Activated CD4-positive, alpha-beta T cell treated with anti-CD3 and anti-CD28 coated beads for 24 hours (primary cell): ENCODE data around the gene RAB27A.
"Not testable (repeated sequence)": the region's sequence is repeated elsewhere in the genome, so short reads cannot be mapped to it uniquely, and the experiment has no call there.

Source experiments
- DNase-seq, 2 donors: peaks; one replicate each; pipeline ENCODE4 v3.0.0-alpha.2; 2020; ENCODE audit warnings: low read depth in 2 of 2

The RAB27A gene

DNA sequence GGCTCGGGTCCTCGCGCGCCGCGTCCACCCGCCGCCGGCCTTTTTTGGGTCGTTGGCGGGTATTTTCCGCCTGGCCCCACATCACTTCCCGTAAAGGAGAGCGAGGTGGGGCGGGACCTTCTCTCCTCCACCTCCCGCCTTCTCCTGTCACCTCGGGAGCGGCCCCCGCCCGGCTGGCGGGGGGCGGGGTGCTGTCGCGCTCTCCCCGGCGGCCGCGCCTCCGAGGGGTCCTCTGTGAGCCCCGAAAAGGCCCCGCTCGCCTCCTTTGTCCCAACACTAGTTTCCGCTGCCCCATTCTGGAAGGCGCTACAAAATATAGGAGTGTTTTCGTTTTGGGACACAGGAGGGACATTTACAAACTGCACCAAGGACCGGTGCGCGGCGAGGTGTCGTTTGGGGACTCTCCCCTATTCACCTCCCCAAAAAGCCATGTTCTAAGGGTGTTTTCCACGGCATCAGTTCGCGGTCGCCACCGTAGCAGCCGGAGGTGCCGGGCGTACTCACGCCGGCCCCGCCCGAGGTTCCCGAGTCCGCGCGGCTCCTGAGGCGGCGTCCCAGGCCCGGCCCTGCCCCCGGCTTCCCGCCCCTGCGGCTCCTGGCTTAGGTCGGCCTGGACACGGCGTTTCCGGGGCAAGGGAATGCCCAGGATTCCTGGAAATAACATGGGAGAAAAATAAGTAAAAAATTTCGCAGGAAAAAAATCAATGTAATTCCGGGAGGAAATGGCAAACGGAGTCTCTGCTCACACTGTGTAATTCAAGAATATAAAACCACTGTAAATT is at the start of gene RAB27A:
Gene RAB27A, minus strand, starts transcription at position 68 of the 782 bp plus-strand sequence. CDS start 54,879 bp downstream, outside the sequence.
- DNase-seq, result peak; percentile 68 to 76

DNA sequence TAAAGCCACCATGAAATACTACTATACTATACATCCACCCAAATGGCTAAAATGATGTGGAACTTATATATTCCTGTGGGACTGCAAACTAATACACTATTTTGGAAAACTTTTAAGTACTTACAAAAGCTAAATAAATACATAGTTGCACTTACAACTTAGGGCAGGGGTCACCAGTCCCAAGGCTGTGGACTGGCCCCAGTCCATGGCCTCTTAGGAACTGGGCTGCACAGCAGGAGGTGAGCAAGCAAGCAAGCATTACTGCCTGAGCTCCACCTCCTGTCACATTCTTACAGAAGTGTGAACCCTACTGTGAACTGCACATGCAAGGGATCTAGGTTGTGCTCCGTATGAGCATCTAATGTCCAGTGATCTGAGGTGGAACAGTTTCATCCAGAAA is 47.5 kb upstream of the RAB27A start:
- no peak for DNase-seq

DNA sequence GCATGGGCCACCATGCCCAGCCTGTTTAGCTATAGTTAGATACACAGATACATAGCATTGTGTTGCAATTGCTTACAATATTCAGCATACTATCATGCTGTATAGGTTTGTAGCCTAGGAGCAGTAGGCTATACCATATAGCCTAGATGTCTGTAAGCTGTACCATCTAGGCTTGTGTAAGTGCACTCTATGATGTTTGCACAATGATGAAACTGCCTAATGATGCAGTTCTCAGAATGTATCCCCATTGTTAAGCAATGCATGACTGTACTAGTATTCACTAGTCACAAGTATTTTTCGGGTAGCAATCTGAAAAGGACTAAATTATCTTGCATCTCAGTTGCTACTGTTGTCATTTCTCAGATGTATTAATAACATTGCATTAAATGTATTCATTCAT is 45.4 kb upstream of the RAB27A start:
- no peak for DNase-seq

DNA sequence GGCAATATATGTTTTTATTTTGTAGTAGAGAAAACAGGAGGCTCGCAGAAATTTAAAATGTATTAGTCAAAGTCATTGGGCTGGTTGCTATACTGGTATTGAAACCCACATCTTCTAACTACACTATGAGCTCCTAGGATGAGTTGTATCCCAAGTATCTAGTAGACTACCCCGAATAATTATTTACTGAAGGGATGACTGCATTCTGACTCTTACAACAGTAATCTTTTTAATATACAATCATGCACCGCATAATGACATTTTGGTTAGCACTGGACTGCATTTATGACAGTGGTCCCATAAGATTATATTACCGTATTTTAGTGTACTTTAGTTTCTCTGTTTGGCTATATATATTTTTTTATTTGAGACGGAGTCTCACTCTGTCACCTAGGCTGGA is 44.8 kb upstream of the RAB27A start:
- DNase-seq, result no peak

DNA sequence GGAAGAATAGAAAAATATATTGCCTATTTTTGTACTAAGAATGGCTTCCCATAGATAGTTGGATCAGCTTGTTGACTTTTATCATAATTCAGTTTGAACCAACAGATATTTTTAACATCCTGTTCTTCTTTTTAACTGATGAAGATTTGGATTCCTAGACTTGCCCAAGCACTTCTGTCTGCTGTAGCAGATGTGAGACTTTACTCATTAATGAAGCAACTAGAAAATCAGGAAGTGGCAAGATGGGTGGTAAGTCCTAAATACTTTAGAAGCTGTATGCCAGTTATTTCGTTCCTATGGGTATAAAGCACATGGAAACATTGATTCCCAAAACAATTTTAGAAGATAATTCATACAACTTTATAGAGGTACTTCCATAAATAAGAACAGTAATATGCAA is 37.8 kb upstream of the RAB27A start:
- no peak for DNase-seq

DNA sequence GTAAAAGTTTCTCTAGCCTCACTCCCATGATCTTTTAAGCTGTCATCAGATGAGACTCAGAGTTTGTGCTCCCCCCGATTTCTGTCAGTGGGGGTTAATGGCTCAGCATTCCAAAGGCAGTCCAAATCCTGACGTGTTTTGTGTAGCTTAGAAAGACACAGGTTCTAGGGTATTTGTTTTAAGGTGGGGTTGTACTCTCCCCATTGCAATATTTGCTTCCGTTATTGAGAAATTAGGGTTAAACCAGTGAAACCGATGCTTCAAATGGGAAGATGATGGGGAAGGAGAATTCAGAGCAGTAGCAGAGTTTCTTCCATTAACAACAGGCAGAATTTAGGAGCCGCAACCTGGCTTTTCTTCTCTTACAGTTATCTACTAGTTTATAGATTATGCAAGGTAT is 32.9 kb upstream of the RAB27A start:
- no peak for DNase-seq

DNA sequence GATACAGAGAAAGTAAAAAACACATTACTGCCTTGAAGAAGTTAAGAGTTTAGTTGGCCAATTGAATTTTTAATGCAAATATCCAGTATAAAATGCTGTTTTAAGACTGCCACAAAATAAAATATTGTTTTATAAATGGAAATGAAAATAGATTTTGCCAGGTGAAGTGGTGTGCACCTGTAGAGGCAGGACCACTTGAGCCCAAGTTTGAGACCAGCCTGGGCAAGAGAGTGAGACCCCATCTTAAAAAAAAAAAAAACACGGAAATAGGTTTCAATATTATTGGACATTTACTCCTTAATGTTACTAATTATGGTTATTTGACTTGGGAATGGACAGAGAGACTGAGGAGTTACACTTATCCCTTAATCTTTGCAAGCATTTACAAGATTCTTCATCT is 31.4 kb upstream of the RAB27A start:
- no peak for DNase-seq

DNA sequence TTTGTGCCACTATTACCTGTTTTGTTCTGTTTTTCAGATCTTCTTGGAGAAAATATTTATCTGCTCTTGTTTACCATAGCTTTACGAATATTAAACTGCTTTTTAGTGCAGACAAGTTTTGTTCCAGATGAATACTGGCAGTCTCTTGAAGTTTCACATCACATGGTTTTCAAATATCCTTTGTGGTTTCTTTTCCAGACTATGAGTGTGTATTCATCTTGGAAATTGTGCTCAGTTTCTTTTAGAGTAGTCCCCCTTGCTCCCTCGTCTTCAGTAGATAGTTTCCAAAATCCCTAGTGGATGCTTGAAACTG is 30.6 kb upstream of the RAB27A start:
- DNase-seq, result no peak

DNA sequence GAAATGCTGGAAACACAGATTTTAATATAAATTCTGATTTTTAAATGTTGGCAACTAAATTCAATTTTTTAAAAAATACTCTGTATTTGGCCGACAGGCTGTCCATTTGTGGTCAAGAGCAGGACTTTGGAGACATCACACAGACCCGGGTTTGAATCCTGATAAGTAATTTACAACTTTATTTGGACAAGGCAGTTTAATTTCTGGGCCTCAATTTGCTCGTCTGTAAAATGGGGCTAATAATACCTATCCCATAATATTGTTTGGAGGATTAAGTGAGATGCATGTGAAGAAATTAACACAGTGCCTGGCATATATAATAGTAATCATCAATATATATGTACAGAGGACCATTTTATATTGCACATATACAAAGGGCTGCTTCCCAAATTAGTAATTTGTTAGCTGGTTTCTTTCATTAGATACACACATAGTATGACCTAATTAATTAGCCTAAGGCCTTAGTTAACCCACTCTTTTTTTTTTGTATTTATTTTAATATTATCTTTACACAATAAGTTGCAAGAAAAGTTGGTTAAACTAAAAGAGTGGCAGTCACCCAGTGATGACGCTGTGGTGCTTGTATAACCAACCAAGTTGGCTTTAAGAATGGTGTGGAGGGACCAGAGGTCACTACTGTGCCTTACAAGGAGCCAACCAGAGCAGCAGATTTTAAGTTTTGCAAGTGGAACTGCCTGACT is 30.1 kb upstream of the RAB27A start:
- no peak for DNase-seq

DNA sequence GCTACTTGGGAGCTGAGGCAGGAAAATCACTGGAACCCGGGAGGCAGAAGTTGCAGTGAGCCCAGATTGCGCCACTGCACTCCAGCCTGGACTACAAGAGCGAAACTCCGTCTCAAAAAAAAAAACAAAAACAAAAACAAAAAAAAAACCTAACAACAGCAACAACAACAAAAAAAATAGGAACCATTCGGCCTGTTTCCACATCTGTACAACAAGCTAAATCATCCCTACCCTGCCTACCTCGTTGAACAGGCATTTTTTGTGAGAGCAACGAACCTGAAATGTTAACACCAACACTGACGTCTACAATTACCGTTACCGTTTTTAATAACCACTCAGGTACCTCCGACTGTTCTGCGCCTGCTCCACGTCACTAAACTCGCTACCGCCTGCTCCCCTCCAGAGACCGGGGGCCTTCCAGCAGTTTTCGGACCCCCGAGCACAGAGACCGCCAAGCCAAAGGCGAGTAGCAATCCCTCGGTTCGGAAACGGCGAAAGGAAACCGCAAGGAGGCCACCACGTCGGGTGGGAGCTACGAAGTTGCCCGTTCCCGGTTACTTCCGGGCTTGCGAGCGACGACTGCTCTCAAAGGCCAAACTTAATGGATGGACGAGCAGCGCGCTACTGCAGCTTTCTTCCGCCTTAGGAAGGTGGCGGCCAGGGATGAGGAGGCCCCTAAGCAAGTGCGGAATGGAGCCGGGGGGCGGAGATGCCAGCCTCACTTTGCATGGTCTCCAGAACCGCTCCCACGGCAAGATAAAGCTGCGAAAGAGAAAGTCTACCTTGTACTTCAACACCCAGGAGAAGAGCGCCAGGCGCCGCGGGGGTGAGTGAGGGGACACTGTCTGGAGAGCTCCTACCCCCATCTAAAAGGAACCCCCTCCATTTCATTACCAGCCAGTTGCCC is 29.2 kb upstream of the RAB27A start, which contains the start of the genes PIGB and PIGBOS1:
Gene PIGB, plus strand, starts transcription at position 635 of the 907 bp plus-strand sequence. Its CDS starts 29 bp downstream, at position 664.
Gene PIGBOS1, minus strand, starts transcription at position 536 of the 907 bp plus-strand sequence. CDS start 1,331 bp downstream, outside the sequence.
- DNase-seq, result peak; percentile 56 to 60

DNA sequence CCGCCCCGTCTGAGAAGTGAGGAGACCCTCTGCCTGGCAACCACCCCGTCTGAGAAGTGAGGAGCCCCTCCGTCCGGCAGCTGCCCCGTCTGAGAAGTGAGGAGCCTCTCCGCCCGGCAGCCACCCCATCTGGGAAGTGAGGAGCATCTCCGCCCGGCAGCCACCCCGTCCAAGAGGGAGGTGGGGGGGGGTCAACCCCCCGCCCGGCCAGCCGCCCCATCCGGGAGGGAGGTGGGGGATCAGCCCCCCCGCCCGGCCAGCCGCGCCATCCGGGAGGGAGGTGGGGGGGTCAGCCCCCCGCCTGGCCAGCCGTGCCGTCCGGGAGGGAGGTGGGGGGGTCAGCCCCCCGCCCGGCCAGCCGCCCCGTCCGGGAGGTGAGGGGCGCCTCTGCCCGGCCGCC is 13.2 kb upstream of the RAB27A start:
- DNase-seq, result not testable (repeated sequence)

DNA sequence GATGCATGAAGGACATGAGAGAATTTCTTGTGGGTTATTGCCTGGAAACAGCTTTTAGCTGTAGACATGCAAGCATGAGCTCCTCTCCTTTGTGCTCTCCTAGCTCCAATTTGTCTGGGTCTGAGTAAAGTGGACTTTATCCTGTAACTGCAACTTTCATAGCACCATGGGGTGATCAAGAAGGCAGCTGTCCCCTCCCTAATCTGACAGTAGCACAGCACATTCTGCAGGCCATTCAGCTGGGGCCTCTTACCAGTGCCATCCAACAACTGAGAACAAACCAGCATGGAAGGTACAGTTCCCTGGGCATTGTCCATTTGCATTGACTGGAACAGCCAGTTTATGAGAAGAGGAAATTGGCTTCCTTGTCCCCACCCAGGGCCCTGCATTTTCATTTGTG is 7.7 kb upstream of the RAB27A start:
- no peak for DNase-seq

DNA sequence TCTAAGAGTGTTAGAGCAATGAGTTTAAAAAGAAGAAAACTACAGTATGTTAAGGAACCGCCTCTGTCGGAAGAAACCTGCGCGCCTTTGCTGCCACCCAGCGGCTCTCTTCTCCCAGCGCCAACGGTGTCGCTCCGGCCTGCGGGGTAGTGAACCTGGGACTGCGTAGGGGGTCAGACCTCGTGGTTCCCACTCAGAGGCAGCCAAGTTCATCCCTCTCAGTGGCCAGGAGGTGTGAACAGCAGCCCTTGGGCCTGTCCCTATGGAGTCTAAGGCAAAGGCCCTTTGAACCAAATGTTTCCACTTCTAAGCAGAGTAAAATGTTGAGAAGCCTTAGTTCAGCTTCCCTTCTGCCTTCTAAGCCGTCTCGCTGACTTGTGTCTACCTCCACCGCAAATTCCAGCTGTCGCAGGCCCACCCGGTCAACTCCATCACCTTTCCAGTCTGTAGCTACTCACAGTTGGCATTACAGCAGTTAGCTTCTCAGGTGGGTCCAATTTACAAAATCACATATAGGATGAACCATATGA is 980 bp upstream of the RAB27A start:
- DNase-seq, result peak; percentile 71 to 82

DNA sequence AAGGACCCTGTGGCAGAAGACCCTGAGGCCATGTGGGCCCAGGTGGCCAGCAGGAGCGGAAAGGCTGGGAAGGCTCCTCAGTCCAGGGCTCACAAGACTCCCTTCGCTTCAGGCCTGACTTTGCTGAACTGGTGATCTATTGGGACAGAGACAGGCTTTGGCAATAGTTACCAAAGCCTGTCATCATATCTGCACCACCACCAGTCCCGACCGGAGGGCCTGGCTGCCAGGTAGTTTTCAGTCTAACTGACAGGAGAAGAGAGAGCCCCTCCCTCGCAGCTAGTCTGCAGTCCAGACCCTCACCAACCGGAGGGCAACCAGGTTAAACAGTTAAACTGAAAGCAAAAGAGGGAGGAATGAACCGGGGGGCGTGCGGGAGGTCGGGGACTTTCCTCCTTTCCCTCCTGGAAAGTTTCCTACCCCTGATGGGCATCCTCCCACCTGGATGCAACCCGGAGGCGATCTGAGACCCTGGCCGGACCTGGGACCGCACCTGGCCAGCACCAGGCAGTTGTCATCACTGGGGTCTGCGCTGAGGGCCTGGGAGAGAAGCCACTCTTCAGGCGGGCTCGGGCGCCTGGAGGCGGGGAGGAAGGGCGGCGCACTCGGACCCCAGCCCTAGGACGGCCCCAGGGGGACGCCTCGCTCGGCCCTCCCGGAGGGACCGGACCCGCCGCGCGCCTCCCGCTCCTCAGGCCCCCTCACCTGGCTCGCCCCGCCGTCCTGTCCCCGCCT is 435 bp downstream of the RAB27A start:
- no peak for DNase-seq

DNA sequence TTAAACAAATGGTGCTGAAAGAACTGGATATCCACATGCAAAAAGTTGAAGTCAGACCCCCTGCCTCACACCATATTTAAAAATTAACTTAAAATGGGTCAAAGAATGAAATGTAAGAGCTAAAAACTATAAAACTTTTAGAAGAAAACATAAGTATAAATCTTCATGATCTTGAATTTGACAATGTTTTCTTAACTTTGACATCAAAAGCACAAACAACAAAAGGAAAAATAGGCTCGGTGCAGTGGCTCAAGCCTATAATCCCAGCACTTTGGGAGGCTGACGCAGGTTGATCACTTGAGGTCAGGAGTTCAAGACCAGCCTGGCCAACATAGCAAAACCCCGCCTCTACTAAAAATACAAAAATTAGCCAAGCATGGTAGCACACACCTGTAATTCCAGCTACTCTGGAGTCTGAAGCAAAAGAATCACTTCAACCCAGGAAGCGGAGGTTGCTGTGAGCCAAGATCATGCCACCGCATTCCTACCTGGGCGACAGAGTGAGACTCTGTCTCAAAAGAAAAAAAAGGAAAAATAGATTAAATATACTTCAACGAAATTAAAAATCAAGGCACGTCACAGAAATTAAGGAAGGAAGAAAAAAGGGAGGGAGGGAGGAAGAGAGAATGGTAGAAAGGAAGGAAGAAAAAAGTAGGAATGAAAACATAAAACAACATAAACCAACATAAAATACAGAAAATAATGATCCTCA is 1.5 kb downstream of the RAB27A start:
- DNase-seq, result no peak

DNA sequence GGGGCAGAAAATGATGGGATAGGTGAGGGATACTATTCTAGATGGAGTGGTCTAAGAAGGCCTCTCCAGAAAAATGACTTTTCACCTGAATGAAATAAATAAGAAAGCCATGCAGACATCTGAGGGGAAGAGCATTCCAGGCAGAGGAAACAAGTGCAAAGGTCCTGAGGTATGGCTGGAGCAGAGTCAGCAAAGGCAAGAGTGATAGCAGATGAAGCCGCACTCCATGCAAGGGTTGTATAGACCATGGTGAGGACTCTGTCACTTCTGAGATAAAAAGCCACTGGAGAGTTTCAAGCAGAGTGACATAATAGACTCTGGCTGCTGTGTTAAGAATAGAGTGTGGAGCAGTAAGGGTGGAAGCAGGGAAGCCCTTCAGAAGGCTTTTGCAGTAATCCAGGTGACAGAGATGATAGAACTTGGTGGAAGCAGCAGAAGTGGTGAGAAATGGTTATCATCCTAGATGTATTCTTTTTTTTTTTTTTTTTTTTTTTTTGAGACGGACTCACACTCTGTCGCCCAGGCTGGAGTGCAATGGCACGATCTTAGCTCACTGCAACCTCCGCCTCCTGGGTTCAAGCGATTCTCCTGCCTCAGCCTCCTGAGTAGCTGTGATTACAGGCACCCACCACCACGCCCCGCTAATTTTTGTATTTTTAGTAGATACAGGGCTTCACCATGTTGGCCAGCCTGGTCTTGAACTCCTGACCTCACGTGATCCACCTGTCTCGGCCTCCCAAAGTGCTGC is 3.0 kb downstream of the RAB27A start:
- not testable (repeated sequence) for DNase-seq

DNA sequence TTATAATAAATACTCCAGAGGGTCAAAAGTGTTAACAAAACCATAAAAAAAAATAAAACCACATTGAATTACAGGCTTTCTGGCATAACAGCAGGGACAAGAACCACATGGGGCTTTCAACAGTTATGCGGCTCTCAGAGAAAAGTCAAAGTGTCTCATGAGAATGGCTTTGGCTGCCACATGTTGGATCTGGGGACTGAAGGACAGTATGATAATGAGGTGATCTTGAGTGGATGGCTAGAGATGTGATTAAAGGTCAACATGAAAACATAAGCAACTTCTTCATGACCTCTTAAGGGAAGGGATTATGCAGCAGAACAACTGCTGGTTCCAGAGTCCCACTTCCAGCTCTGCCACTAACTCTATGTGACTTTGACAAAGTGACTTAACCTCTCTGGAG is 5.2 kb downstream of the RAB27A start:
- DNase-seq, result no peak

DNA sequence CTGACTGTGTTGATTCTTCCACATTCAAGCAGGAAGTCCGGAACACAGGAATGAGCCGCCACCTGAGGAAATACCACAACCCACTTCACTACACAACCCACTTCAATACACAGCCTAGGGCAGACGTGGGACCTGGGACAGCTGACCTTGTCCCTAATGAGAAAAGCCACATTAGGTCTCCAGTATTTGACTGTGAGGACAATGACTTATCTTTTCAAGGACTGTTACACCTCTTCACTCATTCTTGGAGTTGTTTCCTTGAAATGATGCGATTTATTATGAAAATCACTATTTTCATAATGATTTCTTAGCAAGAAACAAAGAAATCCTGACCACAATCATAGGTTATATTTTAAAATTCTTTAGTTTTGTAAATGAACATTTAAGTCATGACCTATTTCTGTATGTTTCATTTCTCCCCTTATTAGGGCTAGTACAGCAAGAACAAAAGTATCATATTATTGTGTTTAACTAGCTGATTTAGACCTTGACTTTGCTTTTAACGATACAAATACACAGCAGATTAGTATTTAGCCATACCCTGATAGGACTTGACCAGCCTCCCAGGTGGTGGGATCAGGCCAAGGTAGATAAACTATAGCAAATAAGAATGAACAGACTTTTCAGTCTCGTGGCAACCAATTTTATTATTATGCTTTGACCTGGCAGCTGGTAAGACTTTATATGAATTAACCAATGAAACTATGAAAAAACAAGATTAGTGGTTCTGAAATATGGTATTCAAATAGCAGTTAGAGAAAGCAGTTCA is 6.0 kb downstream of the RAB27A start:
- DNase-seq, result no peak

DNA sequence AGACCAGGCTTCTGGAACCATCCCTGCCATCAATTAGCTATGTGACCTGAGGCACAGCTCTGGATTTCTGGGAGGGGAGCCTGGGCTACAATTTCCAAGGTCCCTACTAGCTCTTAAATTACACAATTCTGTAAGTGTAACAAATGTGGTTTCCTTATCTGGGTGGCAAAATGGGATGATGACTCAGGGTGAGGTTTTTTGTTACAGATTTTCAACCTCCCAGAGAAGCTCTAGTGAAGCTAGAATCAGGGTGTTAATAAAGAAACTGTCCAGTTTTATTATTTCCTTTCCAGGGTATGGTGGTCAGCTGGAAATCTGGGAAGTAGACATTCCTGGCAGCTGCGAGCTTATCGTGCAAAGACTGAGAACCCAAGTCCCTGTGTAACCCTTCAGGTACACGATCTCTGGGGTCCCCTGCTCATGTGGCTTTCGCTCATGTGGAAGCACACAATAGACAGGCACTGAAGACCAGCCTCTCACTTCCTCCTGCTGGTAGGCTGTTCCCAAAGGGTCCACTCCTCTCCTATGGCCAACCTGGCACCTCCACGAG is 7.3 kb downstream of the RAB27A start:
- DNase-seq, result no peak
